Fibroblast of lung (primary cell): ENCODE measurements around the gene OR6C70. TPM values are rescaled to one million over a fixed set of nuclear protein-coding genes. Genes with fewer than 3 reads are reported as not detected.

ENCODE experiments used
- DNase-seq, 2 donors: peaks; one replicate each; pipeline versions ENCODE4 v3.0.0 to v3.0.0-alpha.2; 2010; ENCODE audit warnings: low read depth in 2 of 2
- H2AFZ ChIP-seq: 2 replicates; pipeline ENCODE4 v1.5.1; 2012; ENCODE audit warnings: low read length, control low read depth, inconsistent platforms
- H3K27ac ChIP-seq: 2 replicates; pipeline ENCODE4 v1.5.1; 2011; ENCODE audit warnings: low read length, control low read depth; ENCODE audit not compliant: insufficient read depth
- H3K27me3 ChIP-seq: 2 replicates; pipeline ENCODE4 v1.5.1; 2011; ENCODE audit warnings: mild to moderate bottlenecking, low read length; ENCODE audit not compliant: control insufficient read depth, insufficient read depth
- H3K36me3 ChIP-seq: 2 replicates; pipeline ENCODE4 v1.5.1; 2011; ENCODE audit warnings: low read length; ENCODE audit not compliant: control insufficient read depth, insufficient read depth
- H3K4me1 ChIP-seq: 2 replicates; pipeline ENCODE4 v1.5.1; 2011; ENCODE audit warnings: low read length; ENCODE audit not compliant: control insufficient read depth, insufficient read depth; ENCODE audit errors: extremely low read depth
- H3K4me2 ChIP-seq: 2 replicates; pipeline ENCODE4 v1.5.1; 2011; ENCODE audit warnings: low read length, control low read depth; ENCODE audit not compliant: insufficient read depth; ENCODE audit errors: extremely low read depth
- H3K4me3 ChIP-seq, 4 experiments: fragments of 200-600 bp in 1 of 4; sonication (generic) in 1 of 4; replicated peaks in 1 of 4; 2 replicates each; pipeline ENCODE4 v1.5.1; 2011 to 2016; ENCODE audit warnings: low read length in 4 of 4, low read depth in 3 of 4, mild to moderate bottlenecking in 3 of 4, control low read depth in 2 of 4, inconsistent platforms in 1 of 4, mixed read lengths in 1 of 4; ENCODE audit not compliant: insufficient read depth in 1 of 4; ENCODE audit errors: control extremely low read depth in 1 of 4
- H3K79me2 ChIP-seq: 2 replicates; pipeline ENCODE4 v1.5.1; 2012; ENCODE audit warnings: mild to moderate bottlenecking, low read length, inconsistent platforms; ENCODE audit not compliant: control insufficient read depth, insufficient read depth
- H3K9ac ChIP-seq: 2 replicates; pipeline ENCODE4 v1.5.1; 2011; ENCODE audit warnings: mild to moderate bottlenecking, low read length, control low read depth; ENCODE audit not compliant: insufficient read depth
- H3K9me3 ChIP-seq: 2 replicates; pipeline ENCODE4 v1.5.1; 2012; ENCODE audit warnings: low read depth, low read length; ENCODE audit not compliant: control insufficient read depth, insufficient read depth
- H4K20me1 ChIP-seq: 2 replicates; pipeline ENCODE4 v1.5.1; 2011; ENCODE audit warnings: low read length; ENCODE audit not compliant: control insufficient read depth, insufficient read depth; ENCODE audit errors: extremely low read depth
- CTCF ChIP-seq, 2 donors: IDR thresholded peaks in 1 of 2; conservative IDR thresholded peaks in 1 of 2; 1 replicate in 1 of 2; 2 replicates in 1 of 2; pipeline ENCODE4 v1.5.1; 2011 to 2012; ENCODE audit warnings: low read length in 2 of 2, control low read depth in 1 of 2, inconsistent platforms in 1 of 2, low read depth in 1 of 2, mild to moderate bottlenecking in 1 of 2
- EZH2 ChIP-seq: IDR thresholded peaks from 2 replicates; pipeline ENCODE4 v1.5.1; 2012; ENCODE audit warnings: low read length, control low read depth, mild to moderate bottlenecking; ENCODE audit errors: missing control alignments
- polyA minus RNA-seq: library from RNA; depleted of rRNA, polyadenylated mRNA; stranded (reverse); fragments of >200 nt; gene quantifications from 2 replicates; pipeline ENCODE4 v1.2.3, GENCODE V29; 2011; ENCODE audit warnings: low replicate concordance
- polyA plus RNA-seq, 2 donors: library from polyadenylated mRNA; depleted of rRNA in 1 of 2; stranded (reverse) in 1 of 2; unstranded in 1 of 2; fragments of >200 nt; gene quantifications; 2 replicates each; pipeline ENCODE4 v1.2.1, GENCODE V29; 2011 to 2012; ENCODE audit warnings: missing spikeins in 1 of 2
- total RNA-seq: library from RNA; depleted of rRNA; stranded (reverse); fragments of >200 nt; gene quantifications from 2 replicates; pipeline ENCODE4 v1.2.1, GENCODE V29; 2014

Gene OR6C70
- total RNA-seq (not detected in 2 replicates), polyA plus RNA-seq (not detected in 2 replicates), polyA minus RNA-seq (not detected in 2 replicates)
- polyA plus RNA-seq (2012): not detected in 2 replicates

- DNase-seq: no peak
- Histone ChIP-seq H3K79me2 (no peaks in the 10 kb centered on the region), H2AFZ (no peak within 1 kb of the TSS), H3K27ac (no peak within 1 kb of the TSS), H3K36me3 (no peaks in the 10 kb centered on the region), H3K27me3 (no peaks in the 10 kb centered on the region), H3K4me1 (no peaks in the 10 kb centered on the region), H3K9ac (no peak within 1 kb of the TSS), H3K4me2 (no peak within 1 kb of the TSS), H4K20me1 (no peaks in the 10 kb centered on the region), H3K4me3 (no peak within 1 kb of the TSS), H3K9me3 (no peaks in the 10 kb centered on the region)
- no peak for TF ChIP-seq CTCF (conservative IDR thresholded peaks at IDR 0.05 in 1 of 2, IDR thresholded peaks at IDR 0.05 in 1 of 2; ENCODE audit: low read depth in 1 of 2, low read length in 2 of 2)
- no peak for TF ChIP-seq EZH2
Observed at GRCh38 chr12:55470088-55470829, at the start of gene OR6C70. Gene OR6C70, minus strand, starts transcription at chr12:55470138. Its CDS starts 0 bp downstream, at chr12:55470138.

GRCh38 chr12:55516391-55516790 is 46.5 kb upstream of the OR6C70 start:
- TF ChIP-seq EZH2 (no peak), CTCF (conservative IDR thresholded peaks at IDR 0.05 in 1 of 2, IDR thresholded peaks at IDR 0.05 in 1 of 2; ENCODE audit: low read depth in 1 of 2, low read length in 2 of 2) (no peak)
- DNase-seq: no peak
- no peaks in the 10 kb centered on the region for H3K27me3 ChIP-seq
- no peak overlapping the region for H3K4me3 ChIP-seq
- H3K9me3 ChIP-seq: no peaks in the 10 kb centered on the region
- H2AFZ ChIP-seq: no peak overlapping the region
- no peaks in the 10 kb centered on the region for H3K4me1 ChIP-seq
- H3K9ac ChIP-seq: no peak overlapping the region
- no peaks in the 10 kb centered on the region for H3K79me2 ChIP-seq
- no peak overlapping the region for H3K4me2 ChIP-seq
- no peaks in the 10 kb centered on the region for H4K20me1 ChIP-seq
- no peaks in the 10 kb centered on the region for H3K36me3 ChIP-seq
- no peak overlapping the region for H3K27ac ChIP-seq

- TF ChIP-seq EZH2: no peak
- no peak for TF ChIP-seq CTCF (conservative IDR thresholded peaks at IDR 0.05 in 1 of 2, IDR thresholded peaks at IDR 0.05 in 1 of 2; ENCODE audit: low read depth in 1 of 2, low read length in 2 of 2)
- Histone ChIP-seq H3K27me3 (no peaks in the 10 kb centered on the region), H3K36me3 (no peaks in the 10 kb centered on the region), H4K20me1 (no peaks in the 10 kb centered on the region), H3K9ac (no peak overlapping the region), H3K79me2 (no peaks in the 10 kb centered on the region), H3K4me1 (no peaks in the 10 kb centered on the region), H3K9me3 (no peaks in the 10 kb centered on the region), H2AFZ (no peak overlapping the region), H3K27ac (no peak overlapping the region), H3K4me2 (no peak overlapping the region), H3K4me3 (no peak overlapping the region)
- no peak for DNase-seq
Observed at GRCh38 chr12:55515696-55516095, 45.8 kb upstream of the OR6C70 start.
